ENCODE data around the gene HMG20B.

DNA sequence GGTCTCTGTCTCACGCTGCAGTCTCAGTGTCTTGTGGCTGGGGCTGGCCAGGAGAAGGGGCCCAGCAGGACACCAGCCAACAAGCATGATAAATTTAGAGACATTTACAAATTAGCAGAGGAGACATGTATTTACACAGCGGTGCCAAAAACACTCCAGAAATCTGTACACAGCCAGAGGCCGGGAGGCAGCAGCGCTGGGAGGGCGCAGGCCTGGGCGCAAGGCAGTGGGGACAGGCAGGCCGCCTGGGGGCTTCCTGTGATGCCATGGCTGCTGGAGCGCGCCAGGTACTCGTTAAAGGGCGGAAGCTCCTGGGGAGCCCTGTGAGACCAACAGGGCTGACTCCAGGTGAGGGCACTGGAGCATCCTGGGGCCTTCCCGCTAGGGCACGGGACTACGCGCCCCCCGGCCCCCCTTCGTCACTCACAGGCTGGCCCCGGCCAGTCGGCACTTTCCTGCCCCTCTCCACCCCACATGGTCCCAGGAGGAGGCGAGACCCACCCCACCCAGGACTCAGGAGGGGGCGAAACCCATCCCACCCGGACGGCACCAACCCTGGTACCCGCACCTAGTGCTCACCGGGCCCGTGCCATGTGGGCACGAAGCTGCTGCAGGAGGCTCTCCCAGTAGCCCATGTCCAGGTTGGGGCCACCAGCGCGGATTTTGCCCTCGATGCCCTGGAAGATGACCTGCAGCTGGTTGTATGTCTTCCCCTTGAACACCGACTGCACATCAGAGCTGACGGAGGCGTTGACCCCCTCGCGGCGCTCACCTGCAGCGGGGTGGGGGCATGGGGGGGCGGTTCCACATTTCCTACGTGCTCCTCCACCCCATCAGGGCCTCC, 41.3 kb downstream of the HMG20B start:
- TF ChIP-seq, protein P1, sequence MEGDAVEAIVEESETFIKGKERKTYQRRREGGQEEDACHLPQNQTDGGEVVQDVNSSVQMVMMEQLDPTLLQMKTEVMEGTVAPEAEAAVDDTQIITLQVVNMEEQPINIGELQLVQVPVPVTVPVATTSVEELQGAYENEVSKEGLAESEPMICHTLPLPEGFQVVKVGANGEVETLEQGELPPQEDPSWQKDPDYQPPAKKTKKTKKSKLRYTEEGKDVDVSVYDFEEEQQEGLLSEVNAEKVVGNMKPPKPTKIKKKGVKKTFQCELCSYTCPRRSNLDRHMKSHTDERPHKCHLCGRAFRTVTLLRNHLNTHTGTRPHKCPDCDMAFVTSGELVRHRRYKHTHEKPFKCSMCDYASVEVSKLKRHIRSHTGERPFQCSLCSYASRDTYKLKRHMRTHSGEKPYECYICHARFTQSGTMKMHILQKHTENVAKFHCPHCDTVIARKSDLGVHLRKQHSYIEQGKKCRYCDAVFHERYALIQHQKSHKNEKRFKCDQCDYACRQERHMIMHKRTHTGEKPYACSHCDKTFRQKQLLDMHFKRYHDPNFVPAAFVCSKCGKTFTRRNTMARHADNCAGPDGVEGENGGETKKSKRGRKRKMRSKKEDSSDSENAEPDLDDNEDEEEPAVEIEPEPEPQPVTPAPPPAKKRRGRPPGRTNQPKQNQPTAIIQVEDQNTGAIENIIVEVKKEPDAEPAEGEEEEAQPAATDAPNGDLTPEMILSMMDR (IDR thresholded peaks at IDR 0.05 in 4 of 5, conservative IDR thresholded peaks at IDR 0.05 in 1 of 5), result no peak
- TF ChIP-seq POLR2A (IDR thresholded peaks at IDR 0.05), result no peak
